ENCODE results near the gene TNRC6C.

DNA sequence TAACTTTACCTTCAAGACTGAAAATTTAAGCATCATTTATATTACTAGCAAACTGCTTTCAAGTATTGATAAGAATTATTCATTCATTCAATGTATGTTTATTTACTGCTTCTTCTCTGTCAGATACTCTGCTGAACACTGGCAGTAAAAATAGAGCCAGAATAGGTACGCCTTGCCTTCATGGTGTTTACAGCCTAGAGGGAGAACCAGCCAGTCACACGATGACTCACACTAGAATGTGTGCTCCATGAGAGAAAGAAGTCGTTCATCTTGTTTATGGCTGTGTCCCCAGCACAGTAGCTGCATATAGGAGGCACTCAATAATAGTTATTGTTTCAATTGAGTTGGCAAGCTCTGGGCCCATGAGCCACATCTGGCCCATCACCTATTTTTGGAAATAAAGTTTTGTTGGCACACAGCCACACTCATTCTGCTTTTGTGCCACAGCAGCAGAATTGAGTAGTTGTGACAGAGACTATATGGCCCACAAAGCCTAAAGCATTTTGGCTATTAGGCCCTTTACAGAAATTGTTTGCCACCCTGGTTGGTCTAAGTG, 85.9 kb downstream of the TNRC6C start:
- no peak for TF ChIP-seq CTCF (IDR thresholded peaks at IDR 0.05)
- TF ChIP-seq POLR2A (IDR thresholded peaks at IDR 0.05): no peak

Data from breast epithelium (tissue), 3 donors.